Neuronal stem cell (in vitro differentiated cells): ENCODE data around the gene TNFRSF18.
"Not testable (repeated sequence)": the region's sequence is repeated elsewhere in the genome, so short reads cannot be mapped to it uniquely, and the experiment has no call there.

Experiments
- DNase-seq: peaks from one replicate; pipeline ENCODE4 v3.0.0-alpha.2; 2013; ENCODE audit warnings: low spot score
- H2AFZ ChIP-seq: one replicate; pipeline ENCODE4 v1.6.1; 2013; ENCODE audit warnings: mild to moderate bottlenecking, low read length, inconsistent platforms
- H2AK5ac ChIP-seq: 2 replicates; pipeline ENCODE4 v1.6.1; 2013; ENCODE audit warnings: low read depth, mild to moderate bottlenecking, inconsistent platforms, low read length, moderate library complexity, mixed read lengths
- H2BK120ac ChIP-seq: 2 replicates; pipeline ENCODE4 v1.6.1; 2013; ENCODE audit warnings: low read depth, mild to moderate bottlenecking, inconsistent platforms, low read length, moderate library complexity, mixed read lengths
- H2BK12ac ChIP-seq: one replicate; pipeline ENCODE4 v1.6.1; 2013; ENCODE audit warnings: low read length, inconsistent platforms
- H2BK15ac ChIP-seq: 2 replicates; pipeline ENCODE4 v1.6.1; 2013; ENCODE audit warnings: mild to moderate bottlenecking, low read length, inconsistent platforms, mixed read lengths
- H2BK5ac ChIP-seq: one replicate; pipeline ENCODE4 v1.6.1; 2013; ENCODE audit warnings: inconsistent platforms, mild to moderate bottlenecking, low read length, moderate library complexity
- H3K14ac ChIP-seq: one replicate; pipeline ENCODE4 v1.6.1; 2013; ENCODE audit warnings: low read length, inconsistent platforms
- H3K18ac ChIP-seq: 2 replicates; pipeline ENCODE4 v1.6.1; 2013; ENCODE audit warnings: low read length, inconsistent platforms
- H3K23ac ChIP-seq: 2 replicates; pipeline ENCODE4 v1.6.1; 2013; ENCODE audit warnings: low read depth, mild to moderate bottlenecking, mixed read lengths, low read length, inconsistent platforms; ENCODE audit not compliant: poor library complexity
- H3K27ac ChIP-seq: replicated peaks from 3 replicates; pipeline ENCODE4 v1.5.1; 2013; ENCODE audit warnings: low read length, inconsistent platforms
- H3K27me3 ChIP-seq, 3 experiments: 2 replicates each; pipeline ENCODE4 v1.6.1; 2013; ENCODE audit warnings: low read length in 3 of 3, mild to moderate bottlenecking in 2 of 3, inconsistent platforms in 1 of 3, low read depth in 1 of 3, mixed read lengths in 1 of 3, moderate library complexity in 1 of 3; ENCODE audit not compliant: control insufficient read depth in 3 of 3, insufficient read depth in 3 of 3
- H3K36me3 ChIP-seq, 2 donors: replicated peaks in 1 of 2; 2 replicates each; pipeline ENCODE4 v1.6.1; 2013; ENCODE audit warnings: low read length in 2 of 2; ENCODE audit not compliant: control insufficient read depth in 2 of 2, insufficient read depth in 2 of 2
- H3K4ac ChIP-seq: 2 replicates; pipeline ENCODE4 v1.6.1; 2013; ENCODE audit warnings: inconsistent platforms, mild to moderate bottlenecking, low read length, moderate library complexity
- H3K4me1 ChIP-seq, 2 donors: 1 replicate in 1 of 2; 2 replicates in 1 of 2; pipeline ENCODE4 v1.6.1; 2013; ENCODE audit warnings: low read length in 2 of 2, low read depth in 1 of 2; ENCODE audit not compliant: control insufficient read depth in 2 of 2, insufficient read depth in 1 of 2
- H3K4me2 ChIP-seq: one replicate; pipeline ENCODE4 v1.6.1; 2013; ENCODE audit warnings: mild to moderate bottlenecking, low read length, inconsistent platforms; ENCODE audit not compliant: insufficient read depth, poor library complexity, severe bottlenecking
- H3K4me3 ChIP-seq, 2 donors: 2 replicates each; pipeline ENCODE4 v1.5.1; 2013; ENCODE audit warnings: low read length in 2 of 2, mild to moderate bottlenecking in 2 of 2, inconsistent platforms in 1 of 2, moderate library complexity in 1 of 2
- H3K79me1 ChIP-seq: one replicate; pipeline ENCODE4 v1.6.1; 2013; ENCODE audit warnings: low read depth, mild to moderate bottlenecking, inconsistent platforms, low read length, moderate library complexity
- H3K9ac ChIP-seq: one replicate; pipeline ENCODE4 v1.6.1; 2013; ENCODE audit warnings: mild to moderate bottlenecking, low read depth, low read length, inconsistent platforms; ENCODE audit not compliant: poor library complexity
- H3K9me3 ChIP-seq, 2 donors: replicated peaks in 1 of 2; 2 replicates each; pipeline versions ENCODE3 to v1.6.1; 2013; ENCODE audit warnings: low read length in 2 of 2, mild to moderate bottlenecking in 2 of 2, inconsistent platforms in 1 of 2, low read depth in 1 of 2, mixed read lengths in 1 of 2, moderate library complexity in 1 of 2; ENCODE audit not compliant: control insufficient read depth in 2 of 2, insufficient read depth in 1 of 2
- H4K8ac ChIP-seq: one replicate; pipeline ENCODE4 v1.6.1; 2013; ENCODE audit warnings: low read depth, mild to moderate bottlenecking, inconsistent platforms, low read length, moderate library complexity
- H4K91ac ChIP-seq: one replicate; pipeline ENCODE4 v1.6.1; 2013; ENCODE audit warnings: low read length, low read depth, mild to moderate bottlenecking, inconsistent platforms; ENCODE audit not compliant: poor library complexity
- WGBS, 2 donors: extraction: QIAGEN DNeasy Blood & Tissue Kit; methylation state at CpG; one replicate each; pipeline ENCODE4 v1.1.7; 2013; ENCODE audit warnings: missing lambda C conversion rate in 2 of 2, mixed read lengths in 1 of 2; ENCODE audit not compliant: insufficient read length in 2 of 2, insufficient replicate concordance in 1 of 2; ENCODE audit errors: extremely low coverage in 2 of 2; 5-methylcytosine and 5-hydroxymethylcytosine counted together

Gene TNFRSF18

GRCh38 chr1:1197551-1198422 lies 8.6 kb downstream of the TNFRSF18 start:
- no peak for DNase-seq
- peaks cover 5% of the 10 kb centered on the region in 2 donors for H3K9me3 ChIP-seq
- H3K4me2 ChIP-seq = no peak overlapping the region

DNA sequence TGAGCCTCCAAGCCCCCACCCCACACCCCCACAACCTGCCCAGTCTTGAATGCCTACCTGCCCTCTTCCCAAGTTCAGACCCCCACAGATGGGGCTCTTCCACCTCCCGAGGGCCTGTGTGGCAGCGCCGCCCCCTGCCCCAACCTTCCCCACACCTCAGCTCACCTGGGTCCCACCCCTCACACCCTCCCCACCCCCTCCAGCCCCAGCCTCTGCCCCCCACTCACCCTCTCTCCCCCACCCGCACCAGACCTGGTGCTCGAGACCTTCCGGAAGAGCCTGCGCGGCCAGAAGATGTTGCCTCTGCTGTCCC lies 9.2 kb downstream of the TNFRSF18 start:
- Histone ChIP-seq H2BK12ac (no peak overlapping the region), H3K79me1 (no peaks in the 10 kb centered on the region), H3K4me1 (peaks cover 3 to 14% of the 10 kb centered on the region in 2 donors), H3K23ac (peak overlapping the region; percentile 31), H3K9me3 (peaks cover 5% of the 10 kb centered on the region in 2 donors), H2BK15ac (no peak overlapping the region), H3K4me2 (no peak overlapping the region), H3K4me3 (no peak overlapping the region), H2BK120ac (peak overlapping the region; percentile 47), H3K9ac (no peak overlapping the region), H3K4ac (no peak overlapping the region), H3K18ac (no peak overlapping the region), H2AFZ (no peak overlapping the region), H4K91ac (no peak overlapping the region), H2BK5ac (no peak overlapping the region), H3K36me3 (no peaks in the 10 kb centered on the region), H3K27ac (no peak overlapping the region), H4K8ac (no peak overlapping the region), H3K27me3 (peaks cover 0 to 6% (median 0%) of the 10 kb centered on the region in 3 experiments), H3K14ac (no peak overlapping the region), H2AK5ac (no peak overlapping the region)
- no peak for DNase-seq
- no CpG with 5 or more reads among the region's 8 CpGs for WGBS, 2 donors

More at GRCh38 chr1:1197551-1198422, 8.6 kb downstream of the TNFRSF18 start:
- H4K91ac ChIP-seq = no peak overlapping the region
- H2BK12ac ChIP-seq = no peak overlapping the region
- no peaks in the 10 kb centered on the region for H3K36me3 ChIP-seq
- peak overlapping the region; percentile 71 for H3K18ac ChIP-seq
- H3K27me3 ChIP-seq = peaks cover 0 to 6% (median 0%) of the 10 kb centered on the region in 3 experiments
- no peak overlapping the region for H4K8ac ChIP-seq
- no peak overlapping the region for H3K4ac ChIP-seq
- peaks cover 3 to 14% of the 10 kb centered on the region in 2 donors for H3K4me1 ChIP-seq
- no peak overlapping the region for H2BK5ac ChIP-seq
- WGBS, 2 donors = no CpG with 5 or more reads among the region's 48 CpGs
- no peak overlapping the region for H3K4me3 ChIP-seq
- no peaks in the 10 kb centered on the region for H3K79me1 ChIP-seq
- H3K9ac ChIP-seq = no peak overlapping the region
- peak overlapping the region; percentile 89 for H2BK15ac ChIP-seq
- H3K23ac ChIP-seq = peak overlapping the region; percentile 31
- H2BK120ac ChIP-seq = no peak overlapping the region
- H2AK5ac ChIP-seq = peak overlapping the region; percentile 46
- no peak overlapping the region for H3K27ac ChIP-seq
- H3K14ac ChIP-seq = no peak overlapping the region
- H2AFZ ChIP-seq = no peak overlapping the region

GRCh38 chr1:1196431-1197187 lies 9.8 kb downstream of the TNFRSF18 start:
- Histone ChIP-seq H4K91ac (no peak overlapping the region), H3K36me3 (no peaks in the 10 kb centered on the region), H2BK5ac (no peak overlapping the region), H2BK15ac (no peak overlapping the region), H2AFZ (no peak overlapping the region), H3K4me1 (peaks cover 3 to 14% of the 10 kb centered on the region in 2 donors), H3K4me2 (no peak overlapping the region), H3K27me3 (peaks cover 0 to 6% (median 0%) of the 10 kb centered on the region in 3 experiments), H4K8ac (no peak overlapping the region), H3K4ac (no peak overlapping the region), H3K23ac (peak overlapping the region; percentile 43), H2AK5ac (peak overlapping the region; percentile 70), H3K4me3 (peak overlapping the region in 1 of 2 donors; percentile 68), H2BK120ac (peak overlapping the region; percentile 47), H3K14ac (peak overlapping the region; percentile 38), H3K27ac (no peak overlapping the region), H3K79me1 (no peaks in the 10 kb centered on the region), H2BK12ac (peak overlapping the region; percentile 41), H3K9ac (peak overlapping the region; percentile 30), H3K9me3 (peaks cover 5% of the 10 kb centered on the region in 2 donors), H3K18ac (peak overlapping the region; percentile 83)
- DNase-seq = no peak
- no CpG with 5 or more reads among the region's 13 CpGs for WGBS, 2 donors

- not testable (repeated sequence) for H4K91ac ChIP-seq, H3K27me3 ChIP-seq, H2AK5ac ChIP-seq, H4K8ac ChIP-seq, H3K27ac ChIP-seq, H2AFZ ChIP-seq, H3K4me3 ChIP-seq, DNase-seq, H3K9ac ChIP-seq, H3K4ac ChIP-seq, H3K79me1 ChIP-seq, H3K36me3 ChIP-seq, H3K14ac ChIP-seq, H2BK5ac ChIP-seq, H3K4me1 ChIP-seq, H3K18ac ChIP-seq, H2BK12ac ChIP-seq, H3K9me3 ChIP-seq, H2BK120ac ChIP-seq, H3K4me2 ChIP-seq, H3K23ac ChIP-seq, H2BK15ac ChIP-seq
- no CpG with 5 or more reads among the region's 6 CpGs for WGBS, 2 donors
These were observed 10.7 kb downstream of the TNFRSF18 start for GRCh38 chr1:1195726-1196125.
